Activated CD8-positive, alpha-beta memory T cell treated with anti-CD3 and anti-CD28 coated beads for 4 hours (primary cell): ENCODE measurements around the gene C1QTNF1.
"Not testable (repeated sequence)": the region's sequence is repeated elsewhere in the genome, so short reads cannot be mapped to it uniquely, and the experiment has no call there.

Source experiments
- DNase-seq, 2 donors: peaks; one replicate each; pipeline ENCODE4 v3.0.0-alpha.2; 2020; ENCODE audit warnings: low read depth in 2 of 2

Gene C1QTNF1

DNA sequence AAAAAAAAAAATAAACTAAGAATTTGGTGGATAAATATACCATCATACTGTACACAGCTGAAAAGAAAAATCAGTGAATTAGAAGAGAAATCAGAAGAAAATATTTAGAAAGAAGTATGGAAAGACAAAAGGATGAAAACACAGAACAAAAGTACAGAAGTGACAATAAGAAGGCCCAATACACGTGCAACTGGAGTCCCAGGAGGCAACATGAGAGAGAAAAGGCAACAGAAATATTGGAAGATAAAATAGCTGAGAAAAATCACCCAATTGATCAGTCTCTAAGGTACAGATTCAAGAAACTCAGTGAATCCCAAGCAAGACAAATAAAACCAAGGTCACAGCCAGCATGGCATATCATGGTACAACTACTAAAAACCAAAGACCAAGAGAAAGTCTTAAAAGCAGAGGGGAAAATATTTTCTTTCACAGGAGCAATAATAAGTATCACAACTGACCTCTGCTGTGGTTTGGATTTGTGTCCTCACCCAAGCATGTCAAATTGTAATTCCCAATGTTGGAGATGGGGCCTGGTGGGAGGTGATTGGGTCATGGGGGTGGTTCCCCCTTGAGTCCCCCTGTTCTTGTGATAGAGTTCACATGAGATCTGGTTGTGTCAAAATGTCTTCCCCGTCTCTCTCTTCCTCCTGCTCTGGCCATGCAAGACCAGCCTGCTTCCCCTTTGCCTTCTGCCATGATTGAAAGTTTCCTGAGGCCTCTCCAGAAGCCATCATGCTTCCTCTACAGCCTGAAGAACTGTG, 30.4 kb downstream of the C1QTNF1 start:
- DNase-seq = no peak

DNA sequence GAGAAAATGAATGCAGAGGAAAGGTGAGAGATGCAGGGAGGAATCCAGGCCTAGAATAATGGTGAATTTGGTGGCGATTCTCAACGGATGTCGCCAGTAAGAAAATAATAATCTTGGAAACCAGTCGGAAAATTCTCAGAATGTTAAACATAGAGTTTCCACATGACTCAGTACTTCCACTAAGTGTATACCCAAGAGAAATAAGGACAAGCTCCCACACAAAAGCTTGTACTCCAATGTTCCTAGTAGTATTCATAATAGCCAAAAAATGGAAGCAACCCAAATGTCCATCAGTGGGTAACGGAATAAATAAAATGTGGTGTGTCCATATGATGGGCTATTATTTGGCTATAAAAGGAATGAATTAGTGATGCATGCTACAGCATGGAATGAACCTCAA, 31.2 kb downstream of the C1QTNF1 start:
- no peak for DNase-seq

DNA sequence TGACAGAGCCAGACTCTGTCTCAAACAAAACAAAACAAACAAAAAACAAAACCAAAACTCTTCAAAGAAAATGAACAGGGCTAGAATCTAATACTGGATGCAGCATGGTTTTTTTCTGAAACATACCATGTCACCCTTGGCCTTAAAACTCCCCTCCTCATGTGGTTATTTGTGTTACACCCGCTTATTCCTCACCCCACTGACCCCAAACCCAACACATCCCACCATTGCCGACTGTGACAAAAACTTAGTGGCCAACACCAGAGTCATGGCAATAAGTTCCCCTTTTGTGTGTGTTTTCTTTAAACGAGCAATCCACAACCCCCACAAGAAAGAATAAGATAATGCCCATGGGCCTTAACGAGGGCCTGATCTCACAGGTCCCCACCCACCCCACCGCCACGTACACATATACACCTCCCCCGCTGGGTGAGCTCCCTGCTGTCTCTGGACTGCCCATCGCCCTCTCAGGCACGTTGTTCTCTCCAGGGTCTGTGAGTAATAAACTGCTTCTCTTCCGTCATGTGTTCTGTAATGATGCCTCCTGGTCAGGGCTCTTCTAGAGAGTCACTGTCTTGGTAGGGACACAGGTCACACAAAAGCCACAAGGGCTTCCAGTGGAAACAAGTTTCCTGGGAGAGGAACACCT, 33.9 kb downstream of the C1QTNF1 start:
- no peak for DNase-seq

DNA sequence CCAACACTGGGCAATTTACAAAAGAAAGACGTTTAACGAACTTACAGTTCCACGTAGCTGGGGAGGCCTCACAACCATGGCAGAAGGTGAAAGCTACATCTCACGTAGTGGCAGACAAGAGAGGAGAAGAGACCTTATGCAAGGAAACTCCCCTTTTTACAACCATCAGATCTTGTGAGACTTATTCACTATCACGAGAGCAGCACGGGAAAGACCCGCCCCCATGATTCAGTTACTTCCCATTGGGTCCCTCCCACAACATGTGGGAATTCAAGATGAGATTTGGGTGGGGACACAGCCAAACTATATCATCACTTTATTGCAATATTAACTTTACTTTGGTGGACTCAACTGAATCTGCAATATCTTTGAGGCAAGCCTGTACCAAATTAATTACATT, 38.7 kb downstream of the C1QTNF1 start:
- no peak for DNase-seq

DNA sequence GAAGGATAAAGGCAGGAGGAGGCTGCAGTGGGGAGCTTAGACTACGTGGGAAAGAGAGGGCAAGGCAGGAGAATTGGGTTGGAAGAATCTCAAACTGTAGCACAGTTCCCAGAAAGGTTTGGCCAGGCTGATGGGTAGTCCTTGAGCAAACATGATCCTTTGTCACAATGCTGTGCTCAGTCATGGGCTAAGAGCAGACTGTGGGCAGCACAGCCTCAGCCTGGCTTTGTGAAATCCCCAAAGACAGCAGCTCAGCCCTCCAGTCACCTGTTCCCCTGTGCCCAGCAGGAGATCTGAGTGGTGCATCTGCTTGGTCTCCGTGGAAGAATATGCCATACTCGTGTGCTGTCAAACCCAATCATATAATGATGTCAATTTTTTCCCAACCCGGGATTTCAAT, 40.1 kb downstream of the C1QTNF1 start:
- no peak for DNase-seq

DNA sequence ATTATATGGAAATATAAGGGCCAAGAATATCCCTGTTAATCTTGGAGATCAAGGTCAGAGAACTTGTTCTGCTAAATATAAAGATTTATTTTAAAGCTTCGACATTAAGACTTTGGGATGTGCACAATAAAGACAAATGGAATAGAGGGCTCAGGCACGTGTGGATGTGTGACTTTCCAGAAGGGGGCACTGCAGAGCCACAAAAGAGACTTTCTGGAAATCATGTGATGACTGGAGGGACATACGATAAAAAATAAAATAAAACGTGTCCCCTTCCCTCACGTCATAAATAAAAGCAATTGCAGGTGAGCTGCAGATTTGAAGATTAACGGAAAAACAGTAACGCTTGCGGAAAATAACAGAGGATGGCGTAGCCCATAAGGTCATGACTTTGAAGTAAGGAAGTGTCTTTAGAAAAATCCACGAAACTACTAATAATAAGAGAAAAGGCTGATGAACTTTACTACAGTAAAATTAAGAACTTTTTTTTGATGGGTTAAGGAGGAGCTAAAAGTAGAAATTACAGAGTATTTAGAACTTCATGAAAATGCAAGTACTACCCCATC, 41.2 kb downstream of the C1QTNF1 start:
- peak; percentile 18 to 31 for DNase-seq

DNA sequence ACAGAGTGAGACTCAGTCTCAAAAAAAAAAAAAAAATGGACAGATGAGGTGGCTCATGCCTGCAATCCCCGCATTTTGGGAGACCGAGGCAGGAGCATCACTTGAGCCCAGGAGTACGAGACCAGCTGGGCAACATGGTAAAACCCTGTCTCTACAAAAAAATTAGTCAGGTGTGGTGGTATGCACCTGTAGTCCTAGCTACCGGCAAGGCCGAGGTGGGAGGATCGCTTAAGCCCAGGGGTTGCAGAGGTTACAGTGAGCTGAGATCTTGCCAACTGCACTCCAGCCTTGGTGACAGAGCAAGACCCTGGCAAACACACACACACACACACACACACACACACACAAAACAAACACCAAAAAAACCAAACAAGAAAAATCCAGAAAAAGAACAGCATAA, 43.0 kb downstream of the C1QTNF1 start:
- no peak for DNase-seq

DNA sequence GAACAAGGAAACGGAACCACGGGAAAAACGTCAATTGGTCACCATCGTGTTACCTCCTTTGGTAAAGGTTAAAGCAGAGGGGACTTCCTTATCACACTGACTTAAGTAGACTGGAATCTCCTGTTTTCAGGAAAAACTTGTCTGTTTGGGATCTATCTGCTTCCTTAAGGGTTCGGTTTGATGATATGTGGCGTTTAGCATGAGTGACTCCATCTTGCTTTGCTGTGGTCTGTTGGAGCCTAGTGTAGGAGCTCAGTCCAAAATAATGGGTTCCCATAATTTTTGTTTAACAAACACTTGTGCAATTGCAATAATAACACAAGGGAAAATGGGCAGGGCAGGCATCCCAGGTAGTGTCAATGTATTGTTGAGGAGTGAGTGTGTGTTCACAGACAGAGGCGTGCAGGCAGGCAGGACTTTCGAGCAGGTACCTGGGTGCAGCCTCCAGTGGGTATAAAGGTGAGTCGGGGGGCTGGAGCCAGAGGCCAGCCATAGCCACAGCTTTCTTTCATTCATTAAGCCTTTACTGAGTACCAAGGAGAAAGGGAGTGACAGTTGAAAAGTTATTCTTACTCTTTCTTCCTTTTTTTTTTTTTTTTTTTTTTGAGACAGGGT, 46.4 kb downstream of the C1QTNF1 start:
- no peak for DNase-seq

DNA sequence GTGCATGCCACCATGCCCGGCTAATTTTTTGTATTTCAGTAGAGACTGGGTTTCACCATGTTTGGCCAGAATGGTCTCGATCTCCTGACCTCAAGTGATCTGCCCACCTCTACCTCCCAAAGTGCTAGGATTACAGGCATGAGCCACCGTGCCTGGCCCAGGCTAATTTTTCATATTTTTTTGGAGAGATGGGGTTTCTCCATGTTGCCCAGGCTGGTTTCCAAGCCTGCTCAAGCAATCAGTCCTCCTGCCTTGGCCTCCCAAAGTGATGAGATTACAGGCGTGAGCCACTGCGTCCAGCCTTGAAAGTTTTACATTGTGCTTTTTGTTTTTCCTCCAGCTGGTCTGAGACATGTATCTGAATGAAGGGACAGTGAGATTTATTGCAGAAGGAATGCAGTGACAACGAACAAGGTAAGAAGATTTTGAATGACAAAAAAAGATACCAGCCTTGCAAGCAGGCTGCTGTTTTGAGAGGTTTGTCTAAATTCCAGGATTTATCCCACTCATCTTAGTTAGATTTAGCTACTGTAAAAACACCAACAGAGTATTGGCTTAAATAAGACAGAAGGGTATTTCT, 47.3 kb downstream of the C1QTNF1 start:
- DNase-seq = no peak

DNA sequence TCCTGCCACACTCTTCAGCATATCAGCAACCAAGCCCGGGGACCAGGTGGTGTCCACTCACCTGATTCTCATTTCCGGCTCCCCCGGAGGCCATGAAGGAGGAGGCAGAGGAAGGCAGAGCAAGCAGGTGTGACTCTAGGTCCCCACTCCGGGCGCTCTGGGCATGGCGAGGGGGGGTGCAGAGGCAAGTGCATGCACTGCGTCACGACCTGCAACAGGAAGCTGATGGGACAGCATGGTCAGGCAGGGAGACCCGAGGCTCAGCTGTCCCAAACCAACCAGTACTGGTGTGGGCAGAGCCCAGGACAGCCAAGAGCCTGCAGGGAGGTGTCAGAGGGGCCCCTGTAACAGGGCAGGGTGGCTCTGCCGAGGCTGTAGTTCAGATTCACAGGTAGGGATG, 48.6 kb downstream of the C1QTNF1 start:
- no peak for DNase-seq

DNA sequence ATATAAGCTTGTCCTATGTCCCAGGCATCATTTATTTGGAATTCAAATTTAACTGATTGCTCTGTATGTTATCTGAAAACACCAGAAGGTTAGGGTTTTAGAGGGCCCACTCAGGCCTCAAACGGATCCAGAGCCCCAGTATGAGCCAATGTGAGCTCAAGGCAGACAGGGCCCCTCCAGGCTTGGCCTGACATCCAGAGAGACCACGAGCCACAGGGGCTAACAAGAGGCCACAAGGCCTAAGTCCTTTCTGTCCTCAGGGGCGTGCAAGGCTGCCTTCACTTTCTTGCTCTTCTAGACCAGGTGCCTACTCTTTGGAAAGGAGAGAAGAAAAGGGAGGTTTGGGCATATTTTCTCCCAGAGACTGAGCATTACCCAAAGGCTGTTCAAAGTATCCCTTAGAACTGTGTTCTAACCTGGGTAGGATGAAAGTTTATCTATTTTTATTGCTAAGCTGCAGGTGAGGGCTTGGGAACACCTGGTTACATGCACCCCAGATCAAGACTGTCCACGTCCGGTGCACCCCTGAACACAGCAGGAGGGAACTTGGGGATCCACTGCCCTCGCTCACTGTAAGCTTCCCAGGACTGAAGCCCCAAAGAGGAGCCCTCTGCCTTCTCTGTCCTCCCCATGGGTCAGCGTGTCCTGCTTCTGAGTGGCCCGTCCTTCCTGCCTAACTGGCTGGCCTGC, 49.2 kb downstream of the C1QTNF1 start:
- DNase-seq = no peak

DNA sequence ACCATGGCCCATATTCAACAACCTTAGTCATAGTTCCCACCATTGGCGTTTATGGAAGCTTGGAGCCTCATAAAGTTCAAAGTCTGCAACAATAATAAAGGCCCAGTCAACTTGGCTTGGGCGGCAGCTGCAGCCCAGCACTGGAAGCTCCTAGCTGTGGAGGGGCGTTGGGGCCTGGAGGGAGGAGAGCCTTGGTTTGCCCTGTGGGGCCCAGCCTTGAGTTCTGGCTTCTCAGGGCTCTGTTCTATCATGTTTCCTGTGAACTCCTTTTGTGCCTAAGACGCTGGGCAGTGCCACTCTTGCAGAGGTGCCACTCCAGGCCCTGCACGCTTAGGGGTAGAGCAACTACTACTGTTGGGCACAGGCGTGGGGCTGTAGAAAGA, 49.7 kb downstream of the C1QTNF1 start:
- DNase-seq = no peak

DNA sequence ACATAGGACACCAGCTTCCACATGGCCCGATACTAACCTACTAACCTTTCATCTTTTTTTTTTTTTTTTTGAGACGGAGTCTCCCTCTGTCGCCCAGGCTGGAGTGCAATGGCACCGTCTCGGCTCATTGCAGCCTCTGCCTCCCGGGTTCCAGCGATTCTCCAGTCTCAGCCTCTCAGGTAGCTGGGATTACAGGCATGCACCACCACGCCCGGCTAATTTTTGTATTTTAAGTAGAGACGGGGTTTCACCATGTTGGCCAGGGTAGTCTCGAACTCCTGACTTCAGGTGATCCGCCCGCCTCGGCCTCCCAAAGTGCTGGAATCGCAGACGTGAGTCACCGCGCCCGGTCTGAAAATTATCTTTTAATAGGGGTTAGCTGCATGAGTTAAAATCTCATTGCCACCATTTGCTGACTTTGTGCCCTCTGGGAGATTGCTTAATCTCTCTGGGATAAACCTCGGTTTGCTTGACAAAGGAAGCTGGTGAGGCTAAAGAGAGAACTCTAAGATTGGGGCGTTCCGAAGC, 50.2 kb downstream of the C1QTNF1 start:
- DNase-seq = not testable (repeated sequence)

DNA sequence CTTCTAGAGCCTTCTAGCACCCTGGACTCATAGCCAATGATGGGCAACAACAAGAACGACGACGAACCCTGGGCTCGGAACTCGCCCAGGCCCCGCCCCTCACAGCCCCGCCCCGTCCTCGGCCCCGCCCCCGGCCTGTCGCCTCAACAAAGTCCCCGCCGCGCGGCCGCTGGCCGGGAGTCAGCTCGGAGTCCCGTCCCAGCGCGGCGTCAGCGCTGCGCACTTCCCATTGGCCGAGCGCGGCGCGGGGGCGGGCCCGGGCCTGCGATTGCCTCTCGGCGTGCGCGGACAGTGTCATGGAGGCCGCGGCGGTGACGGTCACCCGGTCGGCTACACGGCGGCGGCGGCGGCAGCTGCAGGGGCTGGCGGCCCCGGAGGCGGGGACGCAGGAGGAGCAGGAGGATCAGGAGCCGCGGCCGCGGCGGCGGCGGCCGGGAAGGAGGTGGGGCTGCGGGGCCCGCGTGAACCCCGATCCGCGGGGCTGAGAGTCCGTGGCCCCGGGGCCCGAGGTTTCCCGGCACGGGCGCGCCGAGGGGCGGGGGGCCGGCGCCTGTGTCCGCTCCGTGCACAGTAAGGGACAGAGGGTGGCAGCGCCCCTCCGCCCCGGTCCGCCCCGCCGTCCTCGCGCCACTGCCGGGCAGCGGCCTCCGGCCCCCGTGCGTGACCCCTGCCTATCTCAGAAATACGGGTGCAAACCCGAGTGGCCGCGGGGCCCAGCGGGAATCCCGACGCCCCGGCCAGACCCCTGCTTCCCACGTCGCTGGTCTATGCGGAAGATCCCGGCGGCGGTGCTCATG, 50.9 kb downstream of the C1QTNF1 start, which contains the start of gene ENGASE:
Gene ENGASE (plus strand): TSS at position 176 of the 797 bp plus-strand sequence. CDS start 121 bp downstream, at position 297.
- DNase-seq = peak; percentile 78 to 80

DNA sequence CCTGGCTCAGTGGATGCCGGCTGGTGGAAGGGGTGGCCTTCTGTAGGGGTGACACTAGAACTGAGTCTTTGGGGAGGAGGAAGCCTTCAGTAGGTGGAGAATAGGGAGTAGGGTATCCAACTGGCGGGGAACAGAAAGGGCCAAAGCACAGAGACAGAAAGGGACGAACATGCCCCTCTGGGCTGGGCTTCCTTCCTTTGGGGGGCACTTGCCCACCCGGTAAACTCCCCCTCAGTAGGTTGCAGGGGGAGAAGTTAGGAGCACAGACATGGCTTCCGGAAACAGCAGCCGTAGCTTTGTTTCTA, 51.4 kb downstream of the C1QTNF1 start:
- DNase-seq = no peak

DNA sequence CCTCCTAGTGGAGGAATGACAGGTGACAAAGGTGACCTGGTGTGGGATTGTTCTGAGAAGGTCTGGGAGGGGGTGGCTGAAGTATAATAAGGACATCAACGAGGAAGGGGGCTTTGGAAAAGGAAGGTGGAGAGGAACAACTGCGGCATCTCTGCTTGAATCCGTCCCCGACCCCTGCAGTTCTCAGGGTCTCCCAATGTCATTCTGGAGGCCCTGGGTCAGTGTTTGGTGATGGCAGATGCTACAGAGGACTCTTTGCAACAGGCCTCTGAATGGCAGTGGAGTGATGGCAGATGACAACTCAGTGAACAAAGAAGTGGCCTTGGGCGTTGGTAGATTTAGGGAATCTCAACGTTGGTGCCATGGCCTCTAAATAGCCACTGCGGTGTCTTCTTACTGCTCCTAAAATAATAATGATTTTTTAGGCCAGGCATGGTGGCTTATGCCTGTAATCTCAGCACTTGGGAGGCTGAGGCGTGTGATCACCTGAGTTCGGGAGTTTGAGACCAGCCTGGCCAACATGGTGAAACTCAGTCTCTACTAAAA, 52.0 kb downstream of the C1QTNF1 start:
- no peak for DNase-seq

DNA sequence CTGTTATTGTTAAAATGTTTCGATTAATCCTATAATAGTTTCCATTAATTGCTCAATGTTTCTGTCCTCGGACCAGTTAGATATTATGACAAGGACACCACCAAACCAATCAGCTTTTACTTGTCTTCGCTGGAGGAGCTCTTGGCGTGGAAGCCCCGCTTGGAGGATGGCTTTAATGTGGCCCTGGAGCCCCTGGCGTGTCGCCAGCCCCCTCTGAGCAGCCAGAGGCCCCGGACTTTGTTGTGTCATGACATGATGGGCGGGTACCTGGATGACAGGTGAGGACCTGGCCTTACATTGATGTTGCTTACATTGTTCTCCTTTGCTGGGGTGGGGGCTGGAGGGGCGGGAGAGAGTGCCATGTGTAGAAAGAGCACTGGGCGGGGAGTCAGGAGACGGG, 53.6 kb downstream of the C1QTNF1 start:
- no peak for DNase-seq

DNA sequence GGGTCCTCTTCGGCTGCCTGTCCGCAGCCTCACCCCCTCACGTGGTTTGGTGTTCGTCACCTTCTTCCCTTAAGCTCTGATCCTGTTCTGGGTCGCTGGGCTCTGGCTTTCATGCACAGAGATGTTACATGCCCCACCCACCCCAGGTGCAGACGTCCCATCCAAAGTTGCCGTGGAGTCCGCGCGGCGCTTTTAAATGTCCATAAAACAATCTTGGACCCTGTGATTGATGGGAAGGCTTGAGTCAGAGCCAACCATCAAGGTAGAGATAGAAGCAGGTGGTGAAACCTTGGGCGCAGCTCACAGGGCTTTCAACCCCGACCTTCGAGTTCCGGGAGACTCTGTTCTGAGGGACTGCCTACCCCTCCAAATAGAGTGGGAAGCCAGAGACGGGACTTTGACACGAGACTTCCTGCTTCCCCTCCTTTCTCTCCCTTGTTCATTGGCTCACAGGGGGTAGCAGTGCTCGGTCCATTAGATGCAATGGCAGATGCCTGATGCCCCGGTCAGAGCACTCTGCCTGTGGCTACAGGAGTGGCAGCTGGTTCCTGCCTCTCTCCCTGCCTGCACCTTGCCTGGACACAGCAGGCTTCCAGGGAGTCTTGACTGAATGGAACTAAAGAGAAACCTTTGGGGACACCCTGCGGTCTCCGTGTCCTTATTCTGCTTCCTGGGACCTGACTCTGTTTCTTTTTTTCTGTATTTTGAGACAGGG, 54.7 kb downstream of the C1QTNF1 start:
- DNase-seq = no peak

DNA sequence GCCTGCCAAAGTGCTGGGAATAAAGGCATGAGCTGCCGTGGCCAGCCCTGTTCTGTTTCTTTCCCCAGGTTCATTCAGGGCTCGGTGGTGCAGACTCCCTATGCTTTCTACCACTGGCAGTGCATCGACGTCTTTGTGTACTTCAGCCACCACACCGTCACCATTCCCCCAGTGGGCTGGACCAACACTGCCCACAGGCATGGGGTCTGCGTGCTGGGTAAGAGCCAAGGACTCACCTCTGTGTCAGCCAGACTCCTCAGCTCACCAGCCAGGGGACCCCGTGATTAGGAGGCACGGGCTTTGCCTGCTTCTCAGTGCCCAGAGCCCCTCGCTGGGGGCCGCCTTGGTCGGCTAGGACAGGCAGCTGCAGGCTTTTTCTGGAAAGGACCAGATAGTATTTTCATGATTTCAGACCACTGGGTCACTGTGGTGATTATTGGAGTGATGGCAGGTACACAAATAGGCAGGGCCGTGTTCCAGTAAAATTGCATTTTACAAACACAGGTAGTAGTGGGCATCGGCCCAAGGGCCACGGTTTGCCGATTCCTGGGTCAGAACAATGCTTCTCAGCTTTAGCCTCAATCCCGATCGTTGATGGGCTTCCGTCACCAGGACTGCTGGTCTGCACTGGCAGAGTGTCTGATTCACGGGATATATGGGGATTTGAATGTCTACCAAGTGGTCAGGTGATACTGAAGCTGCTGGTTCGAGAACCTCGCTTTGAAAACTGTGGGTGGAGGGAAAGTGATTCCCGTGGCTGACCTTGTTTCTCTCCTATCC, 55.6 kb downstream of the C1QTNF1 start:
- DNase-seq = no peak
